ENCODE measurements around the gene ATPAF1.

DNA sequence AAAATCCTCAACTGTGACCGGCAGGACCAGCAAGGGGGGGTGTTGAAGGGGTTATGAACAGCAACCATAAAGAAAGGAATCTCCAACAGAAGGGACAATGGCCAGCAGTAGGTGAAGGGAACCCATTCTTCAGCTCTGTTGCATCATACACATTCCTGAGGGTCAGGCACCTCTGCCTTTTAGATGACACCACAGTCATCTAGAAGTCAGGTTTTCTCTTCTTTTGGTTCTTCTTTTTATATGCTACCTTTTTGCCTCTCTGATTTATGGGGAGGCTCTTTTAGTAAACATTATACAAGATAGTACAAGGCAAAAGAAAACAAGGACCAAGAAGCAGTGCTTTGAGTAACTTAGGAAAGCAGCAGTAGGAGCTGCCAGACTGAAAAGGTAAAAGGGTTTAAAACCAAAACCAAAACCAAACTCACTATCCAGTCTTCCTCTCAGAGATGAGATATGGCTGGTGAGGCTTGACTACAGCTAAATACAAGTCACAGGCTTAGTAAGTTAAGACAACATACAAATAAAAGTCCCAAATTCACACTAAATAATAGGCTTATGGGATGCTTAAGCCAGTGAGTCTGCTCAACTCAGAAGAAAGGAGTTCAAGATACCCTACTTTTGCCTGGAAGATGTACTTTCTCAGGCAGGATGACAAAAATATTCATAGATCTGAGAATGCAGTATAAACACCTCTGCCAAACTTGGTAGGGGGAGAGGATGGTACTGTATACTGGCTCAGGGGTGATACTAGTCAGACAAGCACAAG lies 7.6 kb upstream of the ATPAF1 start:
- no peak for TF ChIP-seq POLR2A (IDR thresholded peaks at IDR 0.05; ENCODE audit: low read depth, low read length)
- TF ChIP-seq POLR2AphosphoS5 (IDR thresholded peaks at IDR 0.05; ENCODE audit: low read depth, low read length): no peak
- TF ChIP-seq SPI1 (IDR thresholded peaks at IDR 0.05; ENCODE audit: low read depth, low read length): 0 out of 2 replicates have a peak, but pooled peaks have one; percentile 9
- no peak for TF ChIP-seq TAF1 (IDR thresholded peaks at IDR 0.05; ENCODE audit: low read depth, low read length)

Data from GM12891 (cell line).